C1 segment of cervical spinal cord (tissue), 14 donors: ENCODE data around the gene ZNF595.
"Not testable (repeated sequence)": the region's sequence is repeated elsewhere in the genome, so short reads cannot be mapped to it uniquely, and the experiment has no call there.

Source experiments
- DNase-seq, 14 donors: peaks; one replicate each; lab custom pipeline; 2025; lab: John Stamatoyannopoulos, UW

ZNF595 gene

GRCh38 chr4:52804-53479 is at the start of gene ZNF595:
Gene ZNF595, plus strand, starts transcription at chr4:53321. Its CDS starts 168 bp downstream, at chr4:53489.
- DNase-seq, result not testable (repeated sequence)

DNA sequence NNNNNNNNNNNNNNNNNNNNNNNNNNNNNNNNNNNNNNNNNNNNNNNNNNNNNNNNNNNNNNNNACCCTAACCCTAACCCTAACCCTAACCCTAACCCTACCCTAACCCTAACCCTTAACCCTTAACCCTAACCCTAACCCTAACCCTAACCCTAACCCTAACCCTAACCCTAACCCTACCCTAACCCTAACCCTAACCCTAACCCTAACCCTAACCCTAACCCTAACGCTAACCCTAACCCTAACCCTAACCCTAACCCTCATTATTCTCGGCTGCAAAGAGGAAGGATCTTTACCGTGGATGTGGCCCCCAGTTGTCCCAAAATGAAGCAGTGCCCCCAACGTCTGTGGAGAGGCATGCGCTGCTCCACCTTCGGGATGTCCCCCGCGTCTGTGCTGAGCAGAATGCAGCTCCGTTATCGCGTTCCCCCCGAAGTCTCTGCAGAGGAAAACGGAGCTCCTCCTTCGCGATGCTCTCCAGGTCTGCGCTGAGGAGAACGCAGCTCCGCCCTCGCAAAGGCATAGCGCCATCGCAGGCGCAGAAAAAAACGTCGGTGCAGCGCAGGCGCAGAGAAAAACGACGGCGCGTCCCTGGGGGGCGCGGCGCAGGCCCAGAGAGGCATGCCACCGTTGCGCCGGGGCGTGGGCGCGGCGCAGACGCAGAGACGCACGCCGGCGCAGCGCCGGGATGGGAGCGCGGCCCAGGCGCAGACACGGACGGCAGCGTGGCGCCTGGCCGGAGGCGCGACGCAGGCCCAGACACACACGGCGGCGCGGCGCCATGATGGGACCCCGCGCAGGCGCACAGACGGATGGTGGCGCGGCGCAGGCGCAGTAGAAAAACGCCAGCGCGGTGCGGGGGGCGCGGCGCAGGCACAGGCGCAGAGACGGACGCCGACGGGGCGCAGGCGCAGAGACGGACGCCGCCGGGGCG is 42.9 kb upstream of the ZNF595 start:
- not testable (repeated sequence) for DNase-seq

DNA sequence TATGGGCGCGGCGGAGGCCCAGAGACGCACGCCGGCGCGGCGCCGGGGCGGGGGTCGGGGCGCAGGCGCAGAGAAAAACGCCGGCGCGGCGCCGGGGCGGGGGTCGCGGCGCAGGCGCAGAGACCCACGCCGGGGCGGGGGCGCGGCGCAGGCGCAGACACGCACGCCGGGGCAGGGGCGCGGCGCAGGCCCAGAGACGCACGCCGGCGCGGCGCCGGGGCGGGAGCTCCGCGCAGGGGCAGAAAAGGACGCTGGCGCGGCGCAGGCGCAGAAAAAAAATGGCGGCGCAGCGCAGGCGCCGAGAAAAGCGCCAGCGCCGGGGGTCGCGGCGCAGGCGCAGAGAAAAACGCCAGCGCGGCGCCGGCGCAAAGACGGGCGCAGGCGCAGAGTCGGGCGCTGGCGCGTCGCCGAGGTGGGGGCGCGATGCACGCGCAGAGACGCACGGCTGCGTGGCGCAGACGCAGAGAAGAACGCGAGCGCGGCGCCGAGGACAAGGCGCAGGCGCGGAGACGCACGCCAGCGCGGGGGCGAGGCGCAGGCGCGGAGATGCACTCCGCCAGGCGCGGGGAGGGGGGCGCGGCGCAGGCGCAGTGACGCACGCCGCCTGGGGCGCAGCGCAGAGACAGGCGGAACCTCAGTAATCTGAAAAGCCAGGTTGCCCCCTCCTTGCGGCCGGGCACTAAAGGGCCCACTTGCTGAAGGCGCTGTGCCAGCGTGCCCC is 41.9 kb upstream of the ZNF595 start:
- not testable (repeated sequence) for DNase-seq

DNA sequence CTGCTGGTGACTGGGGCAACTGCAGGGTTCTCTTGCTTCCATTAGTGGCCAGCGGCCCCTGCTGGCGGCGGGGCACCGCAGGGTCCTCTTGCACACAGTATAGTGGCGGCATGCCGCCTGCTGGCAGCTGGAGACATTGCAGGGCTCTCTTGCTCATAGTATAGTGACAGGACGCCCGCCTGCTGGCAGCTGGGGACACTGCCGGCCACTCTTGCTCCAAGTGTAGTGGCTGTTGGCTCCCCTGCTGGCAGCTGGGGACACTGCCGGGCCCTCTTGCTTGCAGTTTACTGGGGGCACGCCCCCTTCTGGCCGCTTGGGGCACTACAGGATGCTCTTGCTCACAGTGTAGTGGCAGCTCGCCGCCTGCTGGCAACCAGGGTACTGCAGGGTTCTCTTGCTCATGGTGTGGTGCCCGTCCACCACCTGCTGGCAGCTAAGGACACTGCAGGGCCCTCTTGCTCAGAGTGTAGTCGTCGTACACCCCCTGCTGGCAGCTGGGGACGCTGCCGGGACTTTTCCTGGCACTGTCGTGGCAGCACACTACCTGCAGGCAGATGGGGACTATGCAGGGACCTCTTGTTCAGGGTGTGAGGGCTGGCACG is 41.2 kb upstream of the ZNF595 start:
- DNase-seq, result not testable (repeated sequence)

- not testable (repeated sequence) for DNase-seq
Observed at GRCh38 chr4:18128-18527, 35.0 kb upstream of the ZNF595 start.

DNA sequence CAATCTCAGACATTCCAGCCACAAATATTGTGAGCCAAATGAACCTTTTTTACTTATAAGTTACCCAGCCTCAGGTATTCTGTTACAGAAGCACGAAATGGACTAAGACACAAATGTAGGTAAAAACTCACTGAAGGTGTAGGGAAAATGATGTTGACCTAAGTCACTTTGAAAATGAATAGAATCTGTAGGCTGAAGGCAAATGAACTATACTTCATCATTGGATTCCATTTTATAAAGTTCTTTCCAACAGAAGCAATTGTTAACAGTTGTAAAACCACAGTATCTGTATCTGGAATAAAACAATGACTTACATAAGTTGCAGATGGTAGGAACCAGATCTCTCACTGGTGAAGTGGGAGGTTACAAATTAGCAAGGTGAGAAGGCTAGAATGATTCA is 34.5 kb upstream of the ZNF595 start:
- not testable (repeated sequence) for DNase-seq

DNA sequence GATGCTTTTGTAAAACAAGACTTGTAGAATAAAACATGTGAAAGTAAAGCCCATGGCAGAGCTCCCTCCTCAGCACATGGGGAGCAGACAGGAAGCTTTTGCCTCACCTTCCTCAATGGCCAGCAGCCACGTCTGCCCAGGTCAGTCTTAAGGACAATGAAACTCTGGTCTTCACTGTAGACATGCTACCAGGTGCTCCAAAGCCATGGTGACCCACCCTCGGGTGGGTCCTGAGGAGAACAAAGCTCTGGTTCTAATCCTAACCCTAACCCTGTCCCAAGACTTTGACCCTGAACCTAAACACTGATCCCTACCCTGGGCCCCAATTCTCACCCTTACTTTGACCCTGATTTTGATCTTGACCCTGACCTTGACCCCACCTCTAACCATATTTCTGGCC is 30.2 kb upstream of the ZNF595 start:
- not testable (repeated sequence) for DNase-seq

DNA sequence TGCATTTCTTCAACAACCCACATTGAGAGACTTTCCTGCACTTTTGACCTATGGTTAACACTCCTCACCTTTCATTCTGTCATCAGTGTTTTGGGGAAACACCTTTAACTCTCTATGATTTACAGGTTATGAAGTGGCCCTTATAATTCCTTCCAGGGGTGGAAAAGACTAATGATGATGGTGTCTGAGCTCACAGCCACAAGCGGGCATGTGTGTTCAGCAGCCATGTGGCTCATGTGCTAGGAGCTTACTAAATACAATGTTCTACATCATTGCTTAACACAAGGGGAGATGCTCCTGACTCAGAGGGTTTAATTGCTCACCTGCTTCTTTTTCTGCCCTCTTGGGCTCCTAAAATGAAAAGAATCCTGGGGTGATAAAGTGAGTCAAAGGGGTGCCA is 28.8 kb upstream of the ZNF595 start:
- not testable (repeated sequence) for DNase-seq

GRCh38 chr4:27501-27900 is 25.6 kb upstream of the ZNF595 start:
- DNase-seq, result not testable (repeated sequence)

DNA sequence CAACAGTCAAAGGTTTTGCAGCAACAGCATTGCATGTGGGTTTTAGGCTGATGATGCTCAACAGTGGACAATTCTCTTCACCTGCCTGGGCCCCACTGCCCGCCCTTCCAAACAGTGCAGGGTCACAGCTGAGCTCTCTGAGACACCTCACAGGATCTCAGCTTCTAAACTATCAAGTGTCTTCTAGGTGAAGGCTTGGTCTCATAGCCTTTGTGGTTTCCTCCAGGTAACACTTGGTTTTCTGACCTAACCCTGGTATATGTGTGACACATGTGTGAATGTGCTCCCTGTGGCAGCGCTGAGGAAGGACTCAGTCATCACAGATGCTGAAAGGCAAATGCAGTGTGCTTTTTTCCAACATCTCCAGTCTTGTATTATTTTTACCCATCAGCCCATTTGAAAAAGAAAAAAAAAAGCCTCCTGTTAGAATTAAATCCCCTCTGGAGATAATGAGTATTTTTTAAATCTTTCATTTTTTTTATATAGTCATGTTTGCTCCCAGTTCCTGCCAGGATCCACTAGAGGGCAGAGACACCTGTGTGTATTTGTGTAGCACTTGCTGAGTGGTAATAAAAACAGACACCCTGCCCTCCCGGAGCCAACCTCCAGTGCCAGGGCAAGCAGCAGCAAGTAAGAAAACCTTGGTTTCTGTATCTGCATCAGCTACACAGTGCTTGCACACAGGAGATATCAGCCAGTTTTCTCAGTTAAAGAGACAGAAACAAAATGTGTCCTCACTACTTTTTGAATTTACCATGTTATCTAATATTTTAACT is 24.2 kb upstream of the ZNF595 start:
- DNase-seq, result not testable (repeated sequence)

GRCh38 chr4:33314-33713 is 19.8 kb upstream of the ZNF595 start:
- DNase-seq, result not testable (repeated sequence)

GRCh38 chr4:36559-37415 is 16.3 kb upstream of the ZNF595 start:
- DNase-seq, result not testable (repeated sequence)

GRCh38 chr4:38202-38601 is 14.9 kb upstream of the ZNF595 start:
- not testable (repeated sequence) for DNase-seq

DNA sequence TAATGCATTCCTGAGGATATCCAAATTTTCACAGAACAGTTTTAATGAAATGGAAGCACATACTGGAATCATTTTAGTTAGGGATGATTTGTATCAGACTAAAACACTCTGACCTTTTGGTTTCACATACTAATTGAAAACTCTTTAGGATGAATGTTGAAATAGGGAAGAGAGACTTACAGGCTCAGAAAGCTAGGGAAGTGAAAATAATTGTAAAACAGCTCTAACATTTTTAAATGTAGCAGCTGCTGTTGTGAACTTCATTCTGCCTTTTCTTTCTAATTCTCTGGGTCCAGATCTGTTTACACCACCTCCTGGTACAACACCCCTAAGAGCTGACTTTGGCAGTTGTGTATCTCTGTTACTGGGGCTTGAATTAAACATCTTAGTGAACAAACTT is 9.7 kb upstream of the ZNF595 start:
- not testable (repeated sequence) for DNase-seq

DNA sequence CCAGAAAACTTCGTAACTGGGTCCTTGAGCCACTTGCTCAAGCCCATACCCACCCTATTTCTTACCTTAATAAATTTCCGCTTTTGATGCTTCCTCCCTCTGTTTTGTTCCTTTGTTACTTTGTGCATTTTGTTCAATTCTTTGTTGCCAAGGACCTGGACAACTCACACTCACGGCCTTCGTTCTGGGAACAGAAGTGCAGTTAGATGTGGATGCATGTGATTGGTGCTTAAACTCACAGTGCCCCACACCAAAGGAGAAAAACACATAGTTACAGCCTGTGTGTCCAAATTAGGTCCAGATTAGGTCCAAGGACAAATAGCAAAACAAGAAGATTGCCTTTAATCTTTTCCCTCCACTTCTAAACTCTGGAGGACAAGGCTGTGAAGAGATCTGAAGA is 1.9 kb upstream of the ZNF595 start:
- DNase-seq, result not testable (repeated sequence)

DNA sequence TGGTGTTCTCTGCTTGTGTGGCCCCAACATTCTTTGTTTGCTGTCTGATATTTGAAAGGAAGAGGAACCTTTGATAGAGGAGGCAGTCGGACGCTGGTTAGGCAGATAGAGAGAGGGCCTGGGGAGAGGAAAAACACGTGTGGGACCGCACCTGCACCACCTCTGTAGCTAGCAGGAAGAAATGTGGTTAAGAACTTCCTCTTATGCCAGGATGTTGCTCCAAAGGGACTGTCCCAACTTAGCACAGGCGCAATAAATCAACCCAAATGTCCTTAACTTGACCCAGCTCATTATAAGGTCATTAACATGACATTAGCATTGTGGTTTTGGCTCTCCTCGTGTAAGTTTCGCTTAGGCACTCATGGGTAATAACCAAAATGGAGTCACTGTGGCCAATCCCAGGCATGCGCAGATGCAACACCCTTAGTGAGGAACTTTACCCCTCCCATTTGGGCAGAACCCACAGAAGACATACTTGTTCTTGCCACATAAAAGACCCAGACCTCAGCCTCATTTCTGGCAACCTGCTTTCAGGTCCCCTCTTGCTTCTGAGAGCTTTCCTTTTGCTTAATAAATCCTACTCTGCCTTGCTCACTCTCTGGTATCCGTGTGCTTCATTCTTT is 1.4 kb upstream of the ZNF595 start:
- not testable (repeated sequence) for DNase-seq

GRCh38 chr4:53521-53920 is 400 bp downstream of the ZNF595 start:
- DNase-seq, result not testable (repeated sequence)

- not testable (repeated sequence) for DNase-seq
Observed at GRCh38 chr4:64733-65132, 11.6 kb downstream of the ZNF595 start.

- DNase-seq, result no peak
Observed at GRCh38 chr4:71830-72229, 18.7 kb downstream of the ZNF595 start.
